HG03139 (cell line): ENCODE results near the gene CHML.

Experiments
- ATAC-seq: cut with Tn5 transposase; IDR thresholded peaks from one replicate; pipeline ENCODE4 v1.9.1; 2021; ENCODE audit not compliant: unreplicated experiment

Gene CHML

DNA sequence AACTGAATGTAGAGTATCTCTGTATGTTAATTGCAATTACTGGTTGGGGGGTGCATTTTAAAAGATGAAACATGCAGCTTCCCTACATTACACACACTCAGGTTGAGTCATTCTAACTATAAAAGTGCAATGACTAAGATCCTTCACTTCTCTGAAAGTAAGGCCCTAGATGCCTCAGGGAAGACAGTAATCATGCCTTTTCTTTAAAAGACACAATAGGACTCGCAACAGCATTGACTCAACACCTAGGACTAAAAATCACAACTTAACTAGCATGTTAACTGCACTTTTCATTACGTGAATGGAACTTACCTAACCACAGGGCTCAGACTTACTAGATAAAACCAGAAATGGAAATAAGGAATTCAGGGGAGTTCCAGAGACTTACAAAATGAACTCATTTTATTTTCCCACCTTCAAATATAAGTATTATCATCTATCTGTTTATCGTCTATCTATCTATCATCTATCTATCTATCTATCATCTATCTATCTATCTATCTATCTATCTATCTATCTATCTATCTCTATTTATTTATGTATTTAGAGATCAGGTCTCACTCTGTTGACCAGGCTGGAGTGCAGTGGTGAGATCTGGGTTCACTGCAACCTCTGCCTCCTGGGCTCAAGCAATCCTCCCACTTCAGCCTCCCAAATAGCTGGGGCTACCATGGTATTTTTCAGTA, 47.8 kb downstream of the CHML start:
- ATAC-seq, result no peak

DNA sequence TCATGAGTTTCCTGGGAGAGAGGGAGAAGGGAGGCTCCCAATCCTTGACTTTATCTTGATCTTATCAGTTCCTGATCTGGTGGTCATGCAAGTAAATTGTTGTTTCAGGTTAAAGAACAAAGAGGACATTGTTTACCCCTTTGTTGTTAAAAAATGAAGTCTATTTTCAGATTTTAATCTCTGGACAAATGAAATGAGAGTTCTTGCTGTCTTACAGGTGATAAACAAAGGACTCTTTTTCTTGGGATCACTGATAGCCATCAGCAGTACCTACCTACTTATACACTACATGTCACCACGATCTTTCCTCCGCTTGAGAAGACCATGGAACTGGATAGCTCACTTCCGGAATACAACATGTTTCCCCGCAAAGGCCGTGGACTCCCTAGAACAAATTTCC, 48.4 kb downstream of the CHML start:
- ATAC-seq, result no peak

- ATAC-seq, result no peak
These were observed 48.9 kb downstream of the CHML start for GRCh38 chr1:241591317-241591716.

DNA sequence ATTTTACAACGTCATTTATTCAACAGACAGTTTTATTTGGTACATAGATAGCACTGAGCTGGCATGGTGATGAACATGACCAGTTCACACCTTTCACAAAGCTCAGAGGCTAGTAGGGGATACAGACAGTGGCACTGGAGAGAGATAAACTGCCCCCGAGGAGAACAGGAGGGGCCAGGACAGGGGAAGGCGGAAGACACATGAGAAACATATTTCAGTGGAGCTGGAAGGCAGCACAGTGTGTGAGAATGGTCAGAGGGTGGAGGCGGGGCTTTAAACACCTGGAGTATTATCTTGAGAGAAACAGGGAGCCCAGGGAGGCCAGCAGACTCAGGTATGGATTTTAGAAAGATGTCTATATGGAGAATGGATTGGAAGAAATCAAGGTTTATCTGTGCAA, 49.5 kb downstream of the CHML start:
- no peak for ATAC-seq
